ENCODE results near the gene TMEM145. TPM values are rescaled to one million over a fixed set of nuclear protein-coding genes. Genes with fewer than 3 reads are reported as not detected.

TMEM145 gene
- total and polyA plus RNA-seq, 9 of the 15 experiments (the other 6 are each of a cell fraction or from before 2014, with no cell fraction given): 0.80 to 5.5 (median 1.9) TPM; not detected in 3

DNA sequence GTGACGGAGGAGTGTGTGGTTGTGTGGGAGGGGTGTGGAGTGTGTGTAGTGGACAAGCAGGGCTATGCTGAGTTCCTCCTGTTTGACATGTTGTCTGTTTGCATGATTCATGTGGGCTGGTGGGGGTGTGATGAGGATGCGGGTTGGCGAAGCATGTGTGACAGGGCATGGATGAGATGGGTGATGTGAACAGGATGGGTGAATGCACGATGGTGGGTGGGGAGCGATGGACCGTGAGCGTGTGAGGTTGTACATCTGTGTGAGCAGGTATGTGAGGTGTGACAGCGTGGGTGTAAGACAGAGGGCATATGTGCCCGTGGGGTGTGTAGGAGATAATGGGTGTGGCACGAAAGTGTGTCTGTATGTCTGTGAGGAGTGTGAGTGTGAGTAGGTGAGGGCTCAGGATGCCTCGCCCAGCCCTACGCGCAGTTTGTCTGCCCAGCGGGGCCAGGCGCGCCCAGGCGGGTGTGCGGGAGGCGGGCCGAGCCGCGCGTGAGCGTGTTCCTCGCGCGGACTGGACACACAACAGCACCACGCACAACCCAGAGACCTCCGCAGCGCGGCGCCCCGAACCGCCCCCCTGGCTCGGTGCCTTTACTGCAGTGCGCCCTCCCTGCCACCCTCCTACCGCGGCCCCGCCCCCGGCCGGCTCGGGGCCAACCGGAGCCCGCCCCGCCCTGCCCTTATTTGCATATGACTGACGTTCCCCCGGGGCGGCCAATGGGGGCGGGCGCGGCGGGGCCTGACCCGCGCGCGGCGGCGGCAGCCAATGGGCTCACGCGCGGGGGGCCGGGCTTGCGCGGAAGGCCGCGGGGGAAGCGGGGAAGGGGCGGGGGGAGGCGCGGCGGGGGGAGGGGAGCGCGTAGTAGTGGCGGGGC, 29.7 kb upstream of the TMEM145 start (continued):
- TF ChIP-seq, protein P1, sequence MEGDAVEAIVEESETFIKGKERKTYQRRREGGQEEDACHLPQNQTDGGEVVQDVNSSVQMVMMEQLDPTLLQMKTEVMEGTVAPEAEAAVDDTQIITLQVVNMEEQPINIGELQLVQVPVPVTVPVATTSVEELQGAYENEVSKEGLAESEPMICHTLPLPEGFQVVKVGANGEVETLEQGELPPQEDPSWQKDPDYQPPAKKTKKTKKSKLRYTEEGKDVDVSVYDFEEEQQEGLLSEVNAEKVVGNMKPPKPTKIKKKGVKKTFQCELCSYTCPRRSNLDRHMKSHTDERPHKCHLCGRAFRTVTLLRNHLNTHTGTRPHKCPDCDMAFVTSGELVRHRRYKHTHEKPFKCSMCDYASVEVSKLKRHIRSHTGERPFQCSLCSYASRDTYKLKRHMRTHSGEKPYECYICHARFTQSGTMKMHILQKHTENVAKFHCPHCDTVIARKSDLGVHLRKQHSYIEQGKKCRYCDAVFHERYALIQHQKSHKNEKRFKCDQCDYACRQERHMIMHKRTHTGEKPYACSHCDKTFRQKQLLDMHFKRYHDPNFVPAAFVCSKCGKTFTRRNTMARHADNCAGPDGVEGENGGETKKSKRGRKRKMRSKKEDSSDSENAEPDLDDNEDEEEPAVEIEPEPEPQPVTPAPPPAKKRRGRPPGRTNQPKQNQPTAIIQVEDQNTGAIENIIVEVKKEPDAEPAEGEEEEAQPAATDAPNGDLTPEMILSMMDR (IDR thresholded peaks at IDR 0.05 in 2 of 3, conservative IDR thresholded peaks at IDR 0.05 in 1 of 3; ENCODE audit: insufficient read depth in 2 of 3, low read depth in 1 of 3, low read length in 3 of 3): no peak; a peak in 1 of 6 replicates
- TF ChIP-seq ZNF785 (CRISPR knock-in tag; IDR thresholded peaks at IDR 0.05) (no peak), ZNF184 (CRISPR knock-in tag; IDR thresholded peaks at IDR 0.05) (no peak), BCOR (IDR thresholded peaks at IDR 0.05) (no peak), TCF7 (IDR thresholded peaks at IDR 0.05; ENCODE audit: borderline replicate concordance) (no peak), ZNF354B (CRISPR knock-in tag; IDR thresholded peaks at IDR 0.05) (no peak), ZKSCAN8 (CRISPR knock-in tag; IDR thresholded peaks at IDR 0.05) (no peak), CHD4 (IDR thresholded peaks at IDR 0.05; ENCODE audit: insufficient read depth, insufficient replicate concordance, low read depth, low read length, poor library complexity, severe bottlenecking) (no peak), ZNF584 (CRISPR knock-in tag; IDR thresholded peaks at IDR 0.05; ENCODE audit: low read depth) (no peak), ZNF121 (CRISPR knock-in tag; conservative IDR thresholded peaks at IDR 0.05) (no peak), ARID1B (IDR thresholded peaks at IDR 0.05) (peak; percentile 51), RBM39 (optimal IDR thresholded peaks at IDR 0.05; ENCODE audit: low read depth, low read length) (no peak)
- TF ChIP-seq, protein P2, sequence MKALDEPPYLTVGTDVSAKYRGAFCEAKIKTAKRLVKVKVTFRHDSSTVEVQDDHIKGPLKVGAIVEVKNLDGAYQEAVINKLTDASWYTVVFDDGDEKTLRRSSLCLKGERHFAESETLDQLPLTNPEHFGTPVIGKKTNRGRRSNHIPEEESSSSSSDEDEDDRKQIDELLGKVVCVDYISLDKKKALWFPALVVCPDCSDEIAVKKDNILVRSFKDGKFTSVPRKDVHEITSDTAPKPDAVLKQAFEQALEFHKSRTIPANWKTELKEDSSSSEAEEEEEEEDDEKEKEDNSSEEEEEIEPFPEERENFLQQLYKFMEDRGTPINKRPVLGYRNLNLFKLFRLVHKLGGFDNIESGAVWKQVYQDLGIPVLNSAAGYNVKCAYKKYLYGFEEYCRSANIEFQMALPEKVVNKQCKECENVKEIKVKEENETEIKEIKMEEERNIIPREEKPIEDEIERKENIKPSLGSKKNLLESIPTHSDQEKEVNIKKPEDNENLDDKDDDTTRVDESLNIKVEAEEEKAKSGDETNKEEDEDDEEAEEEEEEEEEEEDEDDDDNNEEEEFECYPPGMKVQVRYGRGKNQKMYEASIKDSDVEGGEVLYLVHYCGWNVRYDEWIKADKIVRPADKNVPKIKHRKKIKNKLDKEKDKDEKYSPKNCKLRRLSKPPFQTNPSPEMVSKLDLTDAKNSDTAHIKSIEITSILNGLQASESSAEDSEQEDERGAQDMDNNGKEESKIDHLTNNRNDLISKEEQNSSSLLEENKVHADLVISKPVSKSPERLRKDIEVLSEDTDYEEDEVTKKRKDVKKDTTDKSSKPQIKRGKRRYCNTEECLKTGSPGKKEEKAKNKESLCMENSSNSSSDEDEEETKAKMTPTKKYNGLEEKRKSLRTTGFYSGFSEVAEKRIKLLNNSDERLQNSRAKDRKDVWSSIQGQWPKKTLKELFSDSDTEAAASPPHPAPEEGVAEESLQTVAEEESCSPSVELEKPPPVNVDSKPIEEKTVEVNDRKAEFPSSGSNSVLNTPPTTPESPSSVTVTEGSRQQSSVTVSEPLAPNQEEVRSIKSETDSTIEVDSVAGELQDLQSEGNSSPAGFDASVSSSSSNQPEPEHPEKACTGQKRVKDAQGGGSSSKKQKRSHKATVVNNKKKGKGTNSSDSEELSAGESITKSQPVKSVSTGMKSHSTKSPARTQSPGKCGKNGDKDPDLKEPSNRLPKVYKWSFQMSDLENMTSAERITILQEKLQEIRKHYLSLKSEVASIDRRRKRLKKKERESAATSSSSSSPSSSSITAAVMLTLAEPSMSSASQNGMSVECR (CRISPR knock-in tag; IDR thresholded peaks at IDR 0.05): peak; percentile 21; the same call in 1 of the 2 replicates
- TF ChIP-seq, protein P3, sequence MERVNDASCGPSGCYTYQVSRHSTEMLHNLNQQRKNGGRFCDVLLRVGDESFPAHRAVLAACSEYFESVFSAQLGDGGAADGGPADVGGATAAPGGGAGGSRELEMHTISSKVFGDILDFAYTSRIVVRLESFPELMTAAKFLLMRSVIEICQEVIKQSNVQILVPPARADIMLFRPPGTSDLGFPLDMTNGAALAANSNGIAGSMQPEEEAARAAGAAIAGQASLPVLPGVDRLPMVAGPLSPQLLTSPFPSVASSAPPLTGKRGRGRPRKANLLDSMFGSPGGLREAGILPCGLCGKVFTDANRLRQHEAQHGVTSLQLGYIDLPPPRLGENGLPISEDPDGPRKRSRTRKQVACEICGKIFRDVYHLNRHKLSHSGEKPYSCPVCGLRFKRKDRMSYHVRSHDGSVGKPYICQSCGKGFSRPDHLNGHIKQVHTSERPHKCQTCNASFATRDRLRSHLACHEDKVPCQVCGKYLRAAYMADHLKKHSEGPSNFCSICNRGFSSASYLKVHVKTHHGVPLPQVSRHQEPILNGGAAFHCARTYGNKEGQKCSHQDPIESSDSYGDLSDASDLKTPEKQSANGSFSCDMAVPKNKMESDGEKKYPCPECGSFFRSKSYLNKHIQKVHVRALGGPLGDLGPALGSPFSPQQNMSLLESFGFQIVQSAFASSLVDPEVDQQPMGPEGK (CRISPR knock-in tag; IDR thresholded peaks at IDR 0.05; ENCODE audit: borderline replicate concordance): no peak
- TF ChIP-seq, protein P4, sequence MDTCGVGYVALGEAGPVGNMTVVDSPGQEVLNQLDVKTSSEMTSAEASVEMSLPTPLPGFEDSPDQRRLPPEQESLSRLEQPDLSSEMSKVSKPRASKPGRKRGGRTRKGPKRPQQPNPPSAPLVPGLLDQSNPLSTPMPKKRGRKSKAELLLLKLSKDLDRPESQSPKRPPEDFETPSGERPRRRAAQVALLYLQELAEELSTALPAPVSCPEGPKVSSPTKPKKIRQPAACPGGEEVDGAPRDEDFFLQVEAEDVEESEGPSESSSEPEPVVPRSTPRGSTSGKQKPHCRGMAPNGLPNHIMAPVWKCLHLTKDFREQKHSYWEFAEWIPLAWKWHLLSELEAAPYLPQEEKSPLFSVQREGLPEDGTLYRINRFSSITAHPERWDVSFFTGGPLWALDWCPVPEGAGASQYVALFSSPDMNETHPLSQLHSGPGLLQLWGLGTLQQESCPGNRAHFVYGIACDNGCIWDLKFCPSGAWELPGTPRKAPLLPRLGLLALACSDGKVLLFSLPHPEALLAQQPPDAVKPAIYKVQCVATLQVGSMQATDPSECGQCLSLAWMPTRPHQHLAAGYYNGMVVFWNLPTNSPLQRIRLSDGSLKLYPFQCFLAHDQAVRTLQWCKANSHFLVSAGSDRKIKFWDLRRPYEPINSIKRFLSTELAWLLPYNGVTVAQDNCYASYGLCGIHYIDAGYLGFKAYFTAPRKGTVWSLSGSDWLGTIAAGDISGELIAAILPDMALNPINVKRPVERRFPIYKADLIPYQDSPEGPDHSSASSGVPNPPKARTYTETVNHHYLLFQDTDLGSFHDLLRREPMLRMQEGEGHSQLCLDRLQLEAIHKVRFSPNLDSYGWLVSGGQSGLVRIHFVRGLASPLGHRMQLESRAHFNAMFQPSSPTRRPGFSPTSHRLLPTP (IDR thresholded peaks at IDR 0.05; ENCODE audit: borderline replicate concordance, extremely low read depth, insufficient read length): no peak

Data from K562 (cell line).